Mucosa of gallbladder (tissue), 1 donor: ENCODE data around the gene OR2T3. TPM values are rescaled to one million over a fixed set of nuclear protein-coding genes. Genes with fewer than 3 reads are reported as not detected.
"Not testable (repeated sequence)": the region's sequence is repeated elsewhere in the genome, so short reads cannot be mapped to it uniquely, and the experiment has no call there.

Experiments used
- DNase-seq: peaks from one replicate; pipeline ENCODE4 v3.0.0-alpha.2; 2020; ENCODE audit warnings: low spot score
- total RNA-seq: library from RNA; stranded (reverse); gene quantifications from one replicate; pipeline ENCODE4 v1.2.1, GENCODE V29; 2021
- donor health status: DM: no; HTN: no; CAD: no.

The OR2T3 gene, protein sequence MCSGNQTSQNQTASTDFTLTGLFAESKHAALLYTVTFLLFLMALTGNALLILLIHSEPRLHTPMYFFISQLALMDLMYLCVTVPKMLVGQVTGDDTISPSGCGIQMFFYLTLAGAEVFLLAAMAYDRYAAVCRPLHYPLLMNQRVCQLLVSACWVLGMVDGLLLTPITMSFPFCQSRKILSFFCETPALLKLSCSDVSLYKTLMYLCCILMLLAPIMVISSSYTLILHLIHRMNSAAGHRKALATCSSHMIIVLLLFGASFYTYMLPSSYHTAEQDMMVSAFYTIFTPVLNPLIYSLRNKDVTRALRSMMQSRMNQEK
- total RNA-seq, result not detected

DNA sequence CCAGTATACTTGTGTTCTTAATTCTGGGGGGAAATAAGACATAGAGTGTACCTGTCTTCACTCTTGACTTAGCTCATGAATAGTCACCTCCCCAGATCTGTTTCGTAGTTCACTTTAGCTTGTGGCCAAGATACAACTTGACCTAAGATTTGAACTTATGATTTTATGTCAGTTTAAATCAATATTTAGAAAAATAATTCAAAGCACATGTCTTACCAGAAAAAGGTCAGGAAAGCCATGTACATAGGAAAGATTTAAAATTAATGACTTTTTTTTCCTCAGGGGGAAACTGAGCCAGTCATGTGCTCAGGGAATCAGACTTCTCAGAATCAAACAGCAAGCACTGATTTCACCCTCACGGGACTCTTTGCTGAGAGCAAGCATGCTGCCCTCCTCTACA lies at the start of gene OR2T3:
OR2T3 (plus strand) TSS at position 301 of the 400 bp plus-strand sequence; CDS start at position 301, 0 bp downstream.
- not testable (repeated sequence) for DNase-seq

DNA sequence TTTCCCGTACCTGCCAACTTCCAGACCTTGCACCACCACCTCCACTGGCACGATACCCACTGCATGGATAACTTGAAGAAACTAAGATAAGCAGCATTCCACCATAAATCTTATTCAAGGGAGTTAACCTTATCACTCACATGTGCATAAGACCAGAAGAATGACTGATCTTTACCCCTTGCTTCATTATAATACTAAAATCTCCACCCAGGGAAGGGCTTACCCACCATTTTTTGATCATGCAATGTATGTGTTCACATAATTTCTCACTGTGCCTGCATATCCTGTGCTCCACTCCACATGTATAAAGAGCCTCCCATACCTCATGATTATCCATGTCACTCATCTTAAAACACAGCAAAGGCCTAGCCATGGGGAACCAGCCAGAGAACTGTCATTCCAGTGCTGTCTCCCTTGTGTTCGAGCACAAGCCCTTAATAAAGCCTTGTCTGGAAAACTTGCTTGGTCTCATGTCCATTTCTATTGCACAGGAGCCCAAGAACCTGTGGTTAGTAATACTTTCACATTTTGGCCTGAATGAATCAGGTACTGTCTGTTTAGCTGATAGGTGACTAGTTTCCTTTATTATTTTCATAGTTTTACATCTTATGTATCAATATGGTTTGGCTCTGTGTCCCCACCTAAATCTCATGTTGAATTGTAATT lies 45.5 kb upstream of the OR2T3 start:
- DNase-seq, result not testable (repeated sequence)

DNA sequence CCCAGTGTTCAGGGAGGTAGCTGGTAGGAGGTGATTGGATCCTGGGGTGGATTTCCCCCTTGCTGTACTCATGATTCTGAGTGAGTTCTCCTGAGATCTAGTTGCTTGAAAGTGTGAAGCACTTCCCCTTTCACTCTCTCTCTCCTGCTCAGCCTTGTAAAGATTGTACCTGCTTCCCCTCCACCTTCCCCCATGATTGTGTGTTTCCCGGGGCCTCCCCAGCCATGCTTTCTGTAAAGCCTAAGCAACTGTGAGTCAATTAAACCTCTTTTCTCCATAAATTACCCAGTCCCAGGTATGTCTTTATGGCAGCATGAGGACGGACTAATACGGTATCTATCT lies 45.0 kb upstream of the OR2T3 start:
- not testable (repeated sequence) for DNase-seq

DNA sequence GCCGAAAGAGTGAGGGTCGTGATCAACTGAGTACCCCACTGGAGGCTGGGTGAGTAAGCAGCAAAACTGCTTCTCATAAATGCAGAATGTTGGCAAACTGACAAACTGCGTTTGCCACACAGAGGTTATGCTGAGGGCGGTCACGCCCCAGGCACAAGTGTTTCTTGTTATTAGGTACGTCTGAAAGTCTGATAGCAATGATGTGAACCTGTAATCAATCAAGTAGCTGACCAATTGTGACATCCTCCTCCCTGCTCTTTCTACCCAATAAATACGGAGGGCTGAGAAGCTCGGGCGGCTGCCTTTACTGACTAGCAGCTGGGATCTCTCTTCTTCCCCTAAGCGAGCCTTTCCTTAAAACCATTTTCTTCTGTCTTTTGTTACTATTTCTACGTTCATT lies 41.5 kb upstream of the OR2T3 start:
- DNase-seq, result not testable (repeated sequence)

DNA sequence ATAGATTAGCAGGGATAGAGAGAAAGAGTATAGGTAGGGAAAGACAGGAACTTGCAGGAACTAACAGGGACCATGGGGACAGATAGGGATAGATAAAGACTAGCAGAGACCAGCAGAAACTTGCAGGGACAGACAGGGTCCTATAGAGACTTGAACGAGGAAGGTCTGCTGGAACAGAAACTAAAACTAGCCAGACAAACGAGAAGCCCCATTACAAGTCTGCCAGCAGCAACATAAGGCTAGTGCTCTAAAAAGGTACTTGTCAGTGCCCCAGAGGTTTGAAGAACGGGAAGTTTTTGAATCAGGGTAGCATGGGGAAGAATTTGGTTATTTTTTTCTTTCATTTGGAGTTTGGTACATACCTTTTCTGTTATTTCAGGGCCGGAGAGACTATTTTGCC lies 41.0 kb upstream of the OR2T3 start:
- not testable (repeated sequence) for DNase-seq

DNA sequence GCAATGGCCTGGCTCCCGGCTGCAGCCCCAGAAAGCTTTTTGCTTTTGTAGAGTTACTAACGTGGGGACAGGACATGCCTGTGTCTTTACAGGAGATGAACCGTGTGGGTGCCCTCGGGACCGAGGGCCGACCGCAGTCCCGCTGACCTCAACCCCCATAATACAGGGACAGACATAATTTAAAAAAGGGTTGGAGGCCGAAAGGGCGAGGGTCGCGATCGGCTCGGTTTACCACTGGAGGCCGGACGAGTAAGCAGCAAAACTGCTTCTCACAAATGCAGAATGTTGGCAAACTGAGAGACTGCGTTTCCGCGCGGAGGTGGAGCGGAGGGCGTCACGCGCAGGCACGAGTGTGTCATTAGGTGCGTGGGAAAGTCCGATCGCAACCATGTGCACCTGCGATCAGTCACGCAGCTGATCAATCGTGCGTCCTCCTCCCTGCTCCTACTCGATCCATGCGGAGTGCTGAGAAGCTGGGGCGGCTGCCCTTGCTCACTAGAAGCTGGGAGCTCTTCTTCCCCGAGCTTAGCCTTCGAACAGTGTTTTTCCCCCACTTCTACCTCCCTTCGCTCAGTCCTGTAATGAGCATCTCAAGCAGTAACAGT lies 39.2 kb upstream of the OR2T3 start:
- DNase-seq, result not testable (repeated sequence)

DNA sequence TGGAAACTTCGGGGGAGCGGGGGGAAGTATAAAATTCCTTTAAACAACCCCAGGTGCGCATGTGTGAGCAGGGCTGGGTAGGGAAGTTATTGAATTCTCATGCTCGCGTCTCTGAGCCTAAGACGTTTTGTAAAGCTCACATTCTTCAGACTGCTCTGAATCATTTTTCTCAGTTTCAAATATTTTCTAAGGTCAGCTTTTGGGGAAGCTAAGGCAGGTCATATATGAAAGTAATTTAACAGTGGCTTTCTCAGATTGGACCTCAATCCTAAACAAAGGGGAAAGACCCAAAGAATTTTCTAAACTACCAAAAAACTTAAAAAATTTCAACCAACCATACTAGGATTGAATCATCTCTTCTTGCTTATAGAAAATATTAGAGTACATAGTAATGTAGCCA lies 38.2 kb upstream of the OR2T3 start:
- not testable (repeated sequence) for DNase-seq

DNA sequence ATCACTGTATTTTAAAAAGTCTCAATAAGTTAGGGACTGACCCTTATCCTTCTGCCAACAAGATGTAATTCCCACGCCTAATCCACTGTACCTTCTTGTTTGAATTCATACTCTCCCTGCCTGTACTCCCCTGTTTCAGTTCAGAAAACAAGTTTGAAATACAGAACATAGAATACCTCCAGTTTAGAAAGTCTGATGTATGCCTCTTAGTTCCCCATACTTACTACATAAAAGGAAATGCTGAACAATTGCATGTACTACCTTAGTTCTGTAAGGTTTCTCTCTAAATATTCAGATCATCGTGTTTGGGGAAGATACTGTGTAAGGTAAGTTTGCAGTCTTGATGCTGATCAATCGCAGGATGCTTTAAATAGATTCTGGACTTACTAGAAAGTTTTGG lies 36.8 kb upstream of the OR2T3 start:
- not testable (repeated sequence) for DNase-seq

DNA sequence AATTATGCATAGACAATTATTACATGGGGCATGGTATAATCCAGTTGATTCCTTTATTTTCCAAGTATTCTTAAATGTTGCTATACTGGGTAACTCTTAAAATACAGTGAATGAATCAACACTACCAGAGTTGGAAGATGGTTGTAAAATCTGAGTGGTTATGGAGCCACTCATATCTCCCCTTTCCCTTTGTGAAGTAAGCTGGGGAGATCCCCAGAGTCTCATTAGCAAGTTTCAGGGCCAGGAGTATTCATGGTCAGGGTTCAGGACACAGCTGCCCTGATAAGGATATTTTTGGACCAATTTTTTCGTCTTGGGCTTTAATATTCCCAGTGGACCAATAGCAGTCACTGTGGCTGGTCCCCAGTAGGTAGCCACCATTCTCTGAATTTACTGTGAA lies 34.5 kb upstream of the OR2T3 start:
- not testable (repeated sequence) for DNase-seq

DNA sequence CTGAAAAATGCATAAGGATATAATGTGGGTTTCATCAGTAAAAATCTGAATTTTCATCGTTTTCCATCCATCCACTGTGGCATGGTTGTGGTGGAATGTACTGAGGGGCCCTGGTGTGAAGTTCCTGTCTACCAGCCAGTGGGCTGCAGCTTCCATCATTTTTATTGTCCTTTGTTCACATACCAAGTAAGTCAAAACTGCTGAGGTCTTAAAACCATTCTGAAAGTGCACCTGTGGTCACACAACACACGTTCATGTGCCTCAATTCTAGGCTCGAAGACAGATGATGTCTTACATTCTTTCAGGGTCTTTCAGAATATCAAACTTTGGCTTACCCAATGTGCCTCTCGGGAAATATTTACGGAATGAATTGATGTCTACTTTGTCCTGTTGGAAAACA lies 33.9 kb upstream of the OR2T3 start:
- DNase-seq, result not testable (repeated sequence)

DNA sequence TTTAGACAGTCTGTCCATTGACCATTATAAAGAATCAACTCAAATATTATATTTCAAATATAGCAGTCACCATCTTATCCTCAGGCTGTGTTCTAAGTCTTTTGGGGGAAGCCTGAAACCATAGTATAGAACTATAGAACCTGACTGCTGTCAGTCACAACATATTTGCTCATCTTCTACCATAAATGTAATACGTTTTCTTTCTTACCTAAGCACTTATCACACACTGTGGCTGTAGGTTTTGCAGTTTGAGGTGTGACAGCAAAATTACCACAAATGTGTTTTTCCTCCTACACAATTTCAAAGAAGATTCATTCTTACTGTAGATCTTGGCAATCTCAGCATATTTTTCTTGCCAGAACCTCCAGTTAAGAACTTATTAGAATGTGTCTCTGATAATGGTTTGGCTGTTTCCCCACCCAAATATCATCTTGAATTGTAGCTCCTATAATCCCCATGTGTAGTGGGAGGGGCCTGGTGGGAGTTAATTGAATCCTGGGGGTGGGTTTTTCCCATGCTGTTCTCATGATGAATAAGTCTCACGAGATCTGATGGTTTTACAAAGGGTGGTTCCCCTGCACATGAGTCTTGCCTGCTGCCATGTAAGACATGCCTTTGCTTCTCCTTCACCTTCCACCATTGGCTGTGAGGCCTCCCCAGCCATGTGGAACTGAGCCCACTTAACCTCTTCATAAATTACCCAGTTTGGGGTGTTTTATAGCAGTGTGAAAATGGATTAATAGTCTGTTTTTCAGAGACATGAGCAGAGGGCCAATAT lies 30.5 kb upstream of the OR2T3 start:
- not testable (repeated sequence) for DNase-seq

DNA sequence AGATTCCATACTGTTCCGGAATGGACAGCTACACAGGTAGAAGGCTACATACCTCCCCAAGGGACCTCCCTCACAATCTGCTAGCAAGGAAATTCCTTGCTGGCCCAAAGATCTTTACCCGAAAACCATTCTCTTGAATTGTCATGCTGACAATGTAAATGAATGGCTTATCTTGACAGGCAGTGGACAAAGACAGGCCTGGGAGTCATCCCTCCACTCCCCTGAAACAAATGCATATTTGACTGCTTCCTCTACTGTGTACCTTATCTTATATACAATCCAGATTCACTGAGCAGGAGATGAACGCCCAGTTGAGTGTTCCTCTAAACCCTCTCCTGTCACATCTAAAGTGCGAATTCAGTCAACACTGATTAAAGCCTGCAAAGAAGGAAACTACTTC lies 28.5 kb upstream of the OR2T3 start:
- DNase-seq, result not testable (repeated sequence)

DNA sequence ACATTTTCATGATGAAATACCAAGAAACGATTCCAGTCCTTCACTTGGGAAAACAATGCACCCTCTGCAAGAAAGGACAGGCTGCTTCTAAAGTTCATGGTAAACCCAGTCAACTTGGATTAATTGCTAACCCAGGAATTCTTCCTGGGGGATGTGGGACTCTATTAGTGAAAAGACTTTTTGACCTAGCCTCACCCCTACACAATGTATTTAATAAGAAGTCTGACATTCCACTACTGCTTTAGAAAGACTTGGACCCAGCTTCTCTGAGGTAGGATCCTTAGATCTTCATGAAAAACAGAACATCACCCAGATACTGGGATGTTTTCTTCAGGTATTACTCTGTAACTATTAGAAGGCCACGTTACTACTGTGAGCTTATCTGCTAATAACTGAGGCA lies 27.8 kb upstream of the OR2T3 start, which contains the start of gene OR2T2:
OR2T2 (plus strand) TSS at position 239 of the 400 bp plus-strand sequence. CDS start 7,161 bp downstream, outside the sequence.
- DNase-seq, result not testable (repeated sequence)

DNA sequence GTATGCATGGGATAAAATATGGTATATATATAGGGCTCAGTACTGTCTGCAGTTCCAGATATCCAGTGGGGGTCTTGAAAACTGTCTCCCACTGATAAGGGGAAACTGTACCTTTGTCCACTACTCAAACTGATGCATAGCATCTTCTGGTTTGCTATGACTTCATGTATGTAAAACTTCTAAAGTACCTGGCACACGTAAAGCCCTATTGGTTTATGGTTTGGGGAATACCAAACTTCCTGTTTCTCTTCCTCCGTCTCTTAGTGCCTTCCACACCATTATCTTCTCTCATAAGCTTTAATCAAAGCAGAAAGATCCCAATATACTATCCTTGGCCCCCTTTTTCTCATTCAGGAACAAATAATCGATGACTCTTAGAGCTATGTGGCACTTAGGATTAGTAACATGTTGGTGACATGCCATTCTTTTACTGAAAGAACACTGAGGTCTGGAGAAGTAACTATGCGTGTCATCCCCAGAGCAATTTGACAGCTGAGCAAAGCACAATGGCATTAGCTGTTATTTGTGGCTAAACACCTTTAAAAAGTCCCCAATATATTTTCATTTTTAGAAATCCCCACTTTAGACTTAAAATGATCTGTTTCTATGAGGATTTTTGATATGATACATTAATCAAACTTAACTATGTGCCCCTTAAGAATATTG lies 24.6 kb upstream of the OR2T3 start:
- not testable (repeated sequence) for DNase-seq

DNA sequence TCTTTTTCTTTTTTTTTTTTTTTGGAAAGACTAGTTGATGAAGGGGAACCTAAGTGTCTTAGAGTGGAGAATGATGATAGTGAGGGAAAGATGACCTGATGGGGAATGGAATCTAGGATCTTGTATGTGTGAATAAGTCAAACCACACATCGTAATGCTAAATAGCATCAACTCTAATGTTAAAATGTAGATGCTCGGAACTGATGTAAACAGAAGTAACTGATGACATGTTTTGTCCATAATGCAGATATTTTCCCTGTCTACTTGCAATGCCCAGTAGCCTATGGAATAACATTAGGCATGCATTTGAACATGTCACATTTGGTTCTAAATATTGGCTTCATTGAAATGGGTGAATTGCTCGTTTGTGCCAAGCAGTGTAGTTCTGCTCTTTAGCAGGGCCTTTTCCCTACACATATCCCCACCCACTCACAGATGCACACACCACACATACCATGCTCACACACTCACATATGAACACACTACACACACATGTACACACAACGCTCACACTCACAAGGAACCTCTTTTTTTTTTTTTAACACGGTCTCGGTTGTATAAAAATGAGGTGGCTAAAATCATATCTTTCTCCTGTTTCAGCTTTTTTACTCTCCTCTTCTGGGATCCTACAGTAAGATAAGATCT lies 23.2 kb upstream of the OR2T3 start:
- DNase-seq, result not testable (repeated sequence)

DNA sequence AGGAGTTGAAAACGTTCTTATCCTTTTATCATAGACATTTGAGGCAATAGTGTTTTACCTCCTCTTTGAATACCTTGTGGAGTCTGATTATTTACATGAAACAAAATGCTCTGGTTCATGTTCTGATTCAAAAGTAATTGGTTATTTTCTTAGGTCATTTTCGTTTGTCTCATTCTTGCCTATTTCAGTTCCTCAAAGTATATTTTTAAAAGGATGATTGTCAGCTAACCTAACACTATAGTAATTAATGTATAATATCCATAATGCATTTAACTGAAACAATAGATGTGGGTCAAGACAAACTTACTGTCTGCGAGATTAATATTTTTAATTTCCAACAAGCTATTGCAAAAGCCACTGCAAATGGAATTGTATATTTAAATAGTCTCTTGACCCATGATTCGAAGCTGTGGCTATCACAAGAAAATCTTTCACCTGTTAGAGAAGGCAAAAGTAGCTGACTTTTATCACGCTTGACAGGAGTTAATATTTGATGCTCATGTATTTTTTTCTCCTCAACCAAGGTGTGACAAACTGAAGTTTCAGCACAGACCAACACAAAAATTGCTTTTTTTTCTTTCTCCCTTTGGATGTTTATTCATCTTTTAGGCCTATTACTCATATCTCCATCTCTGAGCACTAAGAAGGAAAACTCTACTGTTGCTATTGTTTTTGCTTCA lies 22.5 kb upstream of the OR2T3 start:
- DNase-seq, result not testable (repeated sequence)

DNA sequence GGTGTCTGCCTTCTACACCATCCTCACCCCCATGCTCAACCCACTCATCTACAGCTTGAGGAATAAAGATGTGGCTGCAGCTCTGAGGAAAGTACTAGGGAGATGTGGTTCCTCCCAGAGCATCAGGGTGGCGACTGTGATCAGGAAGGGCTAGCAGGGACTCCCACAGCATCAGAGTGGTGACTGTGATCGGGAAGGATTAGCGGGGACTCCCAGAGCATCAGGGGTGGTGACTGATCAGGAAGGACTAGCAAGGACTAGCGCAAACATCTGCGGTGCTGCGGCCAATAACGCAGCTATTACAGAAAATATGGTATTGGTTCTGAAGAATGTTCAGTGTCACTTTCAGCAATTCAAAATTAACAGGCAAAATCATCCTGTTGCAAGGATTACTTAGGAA lies 19.5 kb upstream of the OR2T3 start:
- DNase-seq, result not testable (repeated sequence)

DNA sequence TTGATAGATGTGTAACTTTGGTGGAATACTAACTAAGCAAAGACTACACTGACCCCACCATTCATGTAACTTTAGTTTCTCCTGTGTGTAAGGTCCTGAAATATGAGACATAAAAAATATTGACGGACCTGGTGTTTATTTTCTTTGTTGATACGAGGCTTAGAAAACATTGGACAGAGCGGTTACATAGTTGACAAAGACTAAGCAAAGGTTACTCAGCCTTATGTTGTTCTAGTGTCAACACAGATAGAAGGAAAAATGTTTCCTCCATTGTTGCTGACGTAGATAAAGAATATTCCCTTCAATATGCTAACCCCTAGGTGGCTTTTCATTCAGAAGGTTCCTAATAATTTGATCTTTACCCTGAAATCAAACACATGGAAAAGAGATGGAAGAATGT lies 18.1 kb upstream of the OR2T3 start:
- not testable (repeated sequence) for DNase-seq

DNA sequence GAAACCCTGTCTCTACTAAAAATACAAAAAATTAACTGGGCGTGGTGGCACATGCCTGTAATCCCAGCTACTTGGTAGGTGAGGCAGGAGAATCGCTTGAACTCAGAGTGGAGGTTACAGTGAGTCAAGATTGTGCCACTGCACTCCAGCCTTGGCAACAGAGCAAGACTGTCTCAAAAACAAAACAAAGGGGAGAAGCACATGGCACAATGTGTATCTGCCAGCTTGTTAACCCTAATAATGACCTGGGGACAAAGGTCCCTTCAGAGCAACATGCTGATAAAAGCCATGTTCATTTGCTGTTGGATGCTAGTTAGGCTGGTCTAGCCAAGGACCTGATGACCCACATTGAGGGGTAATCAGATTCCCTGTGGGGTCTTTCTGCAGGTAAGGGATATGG lies 16.5 kb upstream of the OR2T3 start:
- DNase-seq, result not testable (repeated sequence)

DNA sequence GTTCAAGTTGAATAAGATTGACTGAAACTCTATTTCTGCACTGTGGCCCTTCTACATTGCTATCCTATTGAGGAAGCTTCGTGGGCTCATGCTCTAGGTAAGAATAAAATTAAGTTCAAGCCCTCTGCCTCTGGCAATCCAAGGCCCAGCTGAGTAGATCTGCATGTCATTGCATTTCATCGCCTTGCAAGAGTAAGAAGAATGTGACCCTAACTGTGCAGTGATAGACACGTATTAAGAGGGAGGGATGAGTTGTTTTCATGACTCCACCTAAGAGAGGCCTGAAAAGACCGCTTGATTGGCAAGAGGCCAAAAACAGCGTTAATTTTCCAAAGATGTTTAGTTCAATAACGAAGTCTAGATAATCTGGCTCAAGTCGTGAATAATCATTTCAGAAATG lies 14.0 kb upstream of the OR2T3 start:
- DNase-seq, result not testable (repeated sequence)
